Measurements from ENCODE around the gene HNRNPL. TPM values are rescaled to one million over a fixed set of nuclear protein-coding genes. Genes with fewer than 3 reads are reported as not detected.

Gene HNRNPL
- total and polyA plus RNA-seq, 2 of the 8 experiments (the other 6 are each of a cell fraction or from before 2014, with no cell fraction given) = 404 to 779 TPM

GRCh38 chr19:38809592-38810252 lies 40.1 kb downstream of the HNRNPL start:
- H4K5ac ChIP-seq (ENCODE audit: insufficient read length, low read depth, low read length) = no peak overlapping the region
- H3K36me3 ChIP-seq (ENCODE audit: control insufficient read depth in 2 of 4, insufficient read depth in 4 of 4, low read length in 3 of 4) = no peaks in the 10 kb centered on the region
- no peak overlapping the region for H3K4me2 ChIP-seq (ENCODE audit: insufficient read depth in 1 of 2, low read depth in 2 of 2, low read length in 2 of 2)
- no peaks in the 10 kb centered on the region for H4K20me1 ChIP-seq (replicated peaks in 1 of 2; ENCODE audit: control insufficient read depth in 1 of 2, insufficient read depth in 2 of 2, low read length in 2 of 2)
- 92% methylated on average over 8 of the region's 8 CpGs; no CpG with 5 or more reads in 1 of the 2 experiments for WGBS, 2 experiments (ENCODE audit: extremely low coverage in 1 of 2, insufficient coverage in 1 of 2, insufficient read length in 1 of 2, insufficient replicate concordance in 2 of 2, low coverage in 1 of 2, low lambda C conversion rate in 2 of 2, missing lambda C conversion rate in 1 of 2)
- no peaks in the 10 kb centered on the region for H3K79me2 ChIP-seq (ENCODE audit: control insufficient read depth in 1 of 2, insufficient read depth in 2 of 2, low read length in 2 of 2)
- ChIA-PET POLR2A (ENCODE audit: partially characterized antibody) (no interaction called here), CTCF (ENCODE audit: partially characterized antibody) (interaction anchor here (0.7 to 1.3 kb wide), 3 partner anchors 60 to 121 kb away, joined by 3 to 4 read pairs (median 3); partner anchors contain the start of genes MRPS12 and SARS2)
- H4K91ac ChIP-seq (replicated peaks; ENCODE audit: insufficient read length, low read length) = no peak overlapping the region
- no peak overlapping the region for H2BK5ac ChIP-seq (ENCODE audit: low read depth, low read length)
- H3K23me2 ChIP-seq (ENCODE audit: low read depth, low read length) = no peaks in the 10 kb centered on the region
- H3K9ac ChIP-seq (replicated peaks in 1 of 4; ENCODE audit: extremely low read depth in 1 of 4, low read depth in 3 of 4, low read length in 3 of 4) = no peak overlapping the region
- no peak overlapping the region for H2BK120ac ChIP-seq (replicated peaks; ENCODE audit: low read depth, low read length)
- no peaks in the 10 kb centered on the region for H3K27me3 ChIP-seq (replicated peaks in 1 of 4; ENCODE audit: control insufficient read depth in 3 of 4, extremely low read depth in 1 of 4, insufficient read depth in 3 of 4, low read length in 3 of 4)
- H3K14ac ChIP-seq (ENCODE audit: insufficient read length) = no peak overlapping the region
- H3K27ac ChIP-seq (ENCODE audit: low read depth, low read length) = no peak overlapping the region
- no peak overlapping the region for H2BK15ac ChIP-seq (ENCODE audit: low read length)
- no peak overlapping the region for H4K8ac ChIP-seq (ENCODE audit: extremely low read depth, insufficient read depth, low read length)
- H3K4me3 ChIP-seq (ENCODE audit: extremely low read depth in 1 of 4, insufficient read depth in 2 of 4, low read depth in 3 of 4, low read length in 4 of 4) = no peak overlapping the region
- no peak overlapping the region for H2BK20ac ChIP-seq (ENCODE audit: low read length)
- no peaks in the 10 kb centered on the region for H3K4me1 ChIP-seq (replicated peaks in 1 of 4; ENCODE audit: control insufficient read depth in 3 of 4, insufficient read depth in 4 of 4, low read length in 3 of 4)
- H3K18ac ChIP-seq (ENCODE audit: extremely low read depth, low read length) = no peak overlapping the region
- no peak for DNase-seq (ENCODE audit: low read depth in 1 of 2, low spot score in 2 of 2)
- no peak overlapping the region for H2BK12ac ChIP-seq (ENCODE audit: low read depth, low read length)
- H3K79me1 ChIP-seq (ENCODE audit: low read depth, low read length) = no peaks in the 10 kb centered on the region
- no peak overlapping the region for H2AK5ac ChIP-seq (ENCODE audit: low read depth, low read length)
- H3K9me3 ChIP-seq (ENCODE audit: insufficient read depth in 2 of 2, low read depth in 1 of 2, low read length in 1 of 2) = no peaks in the 10 kb centered on the region
- no peak overlapping the region for H3K56ac ChIP-seq (replicated peaks; ENCODE audit: insufficient read length, low read depth, low read length)
- H2AFZ ChIP-seq (ENCODE audit: low read length) = no peak overlapping the region
- H3K4ac ChIP-seq (replicated peaks; ENCODE audit: insufficient read length, low read depth, low read length) = no peak overlapping the region
- H3K23ac ChIP-seq (ENCODE audit: insufficient read length) = no peak overlapping the region
- no peak for FAIRE-seq
- TF ChIP-seq BACH1 (IDR thresholded peaks at IDR 0.05; ENCODE audit: low read length) (no peak), CREB1 (IDR thresholded peaks at IDR 0.05) (no peak), NRF1 (IDR thresholded peaks at IDR 0.05; ENCODE audit: low read depth, low read length) (no peak), JUN (IDR thresholded peaks at IDR 0.05; ENCODE audit: low read depth, low read length) (no peak), ATF2 (IDR thresholded peaks at IDR 0.05; ENCODE audit: low read length) (no peak), POU5F1 (IDR thresholded peaks at IDR 0.05; ENCODE audit: low read depth, low read length) (no peak), GABPA (IDR thresholded peaks at IDR 0.05; ENCODE audit: borderline replicate concordance, insufficient read depth, low read length) (no peak), ATF3 (IDR thresholded peaks at IDR 0.05; ENCODE audit: insufficient read depth, low read depth, low read length) (no peak)

Measured in H1 (cell line).